OCI-LY3 (cell line): Measurements from ENCODE around the gene KLK8.

ENCODE experiments used
- H2AFZ ChIP-seq: fragments of 200-600, 300-600 bp; shearing (Covaris generic); 2 replicates; pipeline ENCODE4 v1.6.0; 2014; ENCODE audit warnings: antibody characterized with exemption, low read depth, low read length
- H3K27ac ChIP-seq: fragments of 200-600, 300-600 bp; sonication (generic); 2 replicates; pipeline ENCODE4 v1.5.1; 2014; ENCODE audit warnings: mild to moderate bottlenecking, low read length, moderate library complexity, mixed read lengths
- H3K27me3 ChIP-seq: fragments of 200-600, 300-600 bp; sonication (generic); 2 replicates; pipeline ENCODE4 v1.6.1; 2014; ENCODE audit warnings: low read depth, low read length, mixed read lengths
- H3K36me3 ChIP-seq: fragments of 200-600, 300-600 bp; sonication (generic); replicated peaks from 2 replicates; pipeline ENCODE3; 2014; ENCODE audit warnings: low read depth, low read length, mixed read lengths
- H3K4me1 ChIP-seq: fragments of 300-600, 200-600 bp; sonication (generic); 2 replicates; pipeline ENCODE4 v1.6.1; 2014; ENCODE audit warnings: low read length, mixed read lengths
- H3K4me2 ChIP-seq: fragments of 200-600, 300-600 bp; sonication (generic); 2 replicates; pipeline ENCODE4 v1.6.1; 2014; ENCODE audit warnings: low read length, mixed read lengths
- H3K4me3 ChIP-seq: fragments of 300-600, 200-600 bp; sonication (generic); 2 replicates; pipeline ENCODE4 v1.5.1; 2014; ENCODE audit warnings: antibody characterized with exemption, mild to moderate bottlenecking, low read length, moderate library complexity
- H3K79me2 ChIP-seq: fragments of 300-600, 200-600 bp; shearing (Covaris generic); 2 replicates; pipeline ENCODE4 v1.6.1; 2014; ENCODE audit warnings: mild to moderate bottlenecking, low read length, mixed read lengths
- H3K9ac ChIP-seq: fragments of 300-600, 200-600 bp; shearing (Covaris generic); 2 replicates; pipeline ENCODE4 v1.6.0; 2014; ENCODE audit warnings: mild to moderate bottlenecking, low read length, moderate library complexity
- H3K9me3 ChIP-seq: fragments of 200-600, 300-600 bp; shearing (Covaris generic); 2 replicates; pipeline ENCODE4 v1.6.1; 2014; ENCODE audit warnings: low read length, mixed read lengths; ENCODE audit not compliant: insufficient read depth
- H4K20me1 ChIP-seq: fragments of 200-600, 300-600 bp; sonication (generic); 2 replicates; pipeline ENCODE4 v1.6.1; 2016; ENCODE audit warnings: low read length, mixed read lengths; ENCODE audit not compliant: insufficient read depth
- EZH2phosphoT487 ChIP-seq: fragments of 200-600 bp; shearing (Covaris generic); IDR thresholded peaks from 2 replicates; pipeline ENCODE4 v1.6.1; 2018; ENCODE audit warnings: antibody characterized with exemption, mixed run types, low read depth
- TF ChIP-seq, protein P1 (sequence below): fragments of 200-600, 300-600 bp; sonication (generic); IDR thresholded peaks from 2 replicates; pipeline ENCODE4 v1.5.1; 2014; ENCODE audit warnings: antibody characterized with exemption, low read length, low read depth

KLK8 gene

DNA sequence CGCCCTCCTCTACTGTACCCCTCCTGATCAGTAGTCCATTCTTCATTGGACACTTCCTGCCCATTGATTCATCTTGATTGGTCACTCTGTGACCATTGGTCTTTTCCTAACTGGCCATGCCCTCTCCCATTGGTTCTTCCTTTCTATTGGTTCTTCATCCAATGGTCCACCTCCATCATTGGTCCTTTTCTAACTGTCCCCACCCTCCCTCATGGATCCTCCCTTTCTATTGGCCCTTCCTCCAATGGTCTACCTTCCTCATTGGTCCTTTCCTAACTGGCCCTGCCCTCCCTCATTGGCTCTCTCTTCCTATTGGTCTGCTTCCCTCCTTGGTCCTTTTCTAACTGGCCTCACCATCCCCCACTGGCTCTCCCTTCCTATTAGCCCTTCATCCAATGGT, 39.2 kb downstream of the KLK8 start:
- Histone ChIP-seq H3K27ac (no peak overlapping the region), H3K36me3 (no peaks in the 10 kb centered on the region), H3K9me3 (no peaks in the 10 kb centered on the region), H2AFZ (no peak overlapping the region), H3K4me2 (no peak overlapping the region), H3K4me1 (no peaks in the 10 kb centered on the region), H3K4me3 (no peak overlapping the region), H3K9ac (no peak overlapping the region), H4K20me1 (no peaks in the 10 kb centered on the region), H3K27me3 (peaks cover 22% of the 10 kb centered on the region; the same call in 1 of the 2 replicates), H3K79me2 (no peaks in the 10 kb centered on the region)
- TF ChIP-seq, protein P1, sequence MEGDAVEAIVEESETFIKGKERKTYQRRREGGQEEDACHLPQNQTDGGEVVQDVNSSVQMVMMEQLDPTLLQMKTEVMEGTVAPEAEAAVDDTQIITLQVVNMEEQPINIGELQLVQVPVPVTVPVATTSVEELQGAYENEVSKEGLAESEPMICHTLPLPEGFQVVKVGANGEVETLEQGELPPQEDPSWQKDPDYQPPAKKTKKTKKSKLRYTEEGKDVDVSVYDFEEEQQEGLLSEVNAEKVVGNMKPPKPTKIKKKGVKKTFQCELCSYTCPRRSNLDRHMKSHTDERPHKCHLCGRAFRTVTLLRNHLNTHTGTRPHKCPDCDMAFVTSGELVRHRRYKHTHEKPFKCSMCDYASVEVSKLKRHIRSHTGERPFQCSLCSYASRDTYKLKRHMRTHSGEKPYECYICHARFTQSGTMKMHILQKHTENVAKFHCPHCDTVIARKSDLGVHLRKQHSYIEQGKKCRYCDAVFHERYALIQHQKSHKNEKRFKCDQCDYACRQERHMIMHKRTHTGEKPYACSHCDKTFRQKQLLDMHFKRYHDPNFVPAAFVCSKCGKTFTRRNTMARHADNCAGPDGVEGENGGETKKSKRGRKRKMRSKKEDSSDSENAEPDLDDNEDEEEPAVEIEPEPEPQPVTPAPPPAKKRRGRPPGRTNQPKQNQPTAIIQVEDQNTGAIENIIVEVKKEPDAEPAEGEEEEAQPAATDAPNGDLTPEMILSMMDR: no peak
- TF ChIP-seq EZH2phosphoT487: no peak

DNA sequence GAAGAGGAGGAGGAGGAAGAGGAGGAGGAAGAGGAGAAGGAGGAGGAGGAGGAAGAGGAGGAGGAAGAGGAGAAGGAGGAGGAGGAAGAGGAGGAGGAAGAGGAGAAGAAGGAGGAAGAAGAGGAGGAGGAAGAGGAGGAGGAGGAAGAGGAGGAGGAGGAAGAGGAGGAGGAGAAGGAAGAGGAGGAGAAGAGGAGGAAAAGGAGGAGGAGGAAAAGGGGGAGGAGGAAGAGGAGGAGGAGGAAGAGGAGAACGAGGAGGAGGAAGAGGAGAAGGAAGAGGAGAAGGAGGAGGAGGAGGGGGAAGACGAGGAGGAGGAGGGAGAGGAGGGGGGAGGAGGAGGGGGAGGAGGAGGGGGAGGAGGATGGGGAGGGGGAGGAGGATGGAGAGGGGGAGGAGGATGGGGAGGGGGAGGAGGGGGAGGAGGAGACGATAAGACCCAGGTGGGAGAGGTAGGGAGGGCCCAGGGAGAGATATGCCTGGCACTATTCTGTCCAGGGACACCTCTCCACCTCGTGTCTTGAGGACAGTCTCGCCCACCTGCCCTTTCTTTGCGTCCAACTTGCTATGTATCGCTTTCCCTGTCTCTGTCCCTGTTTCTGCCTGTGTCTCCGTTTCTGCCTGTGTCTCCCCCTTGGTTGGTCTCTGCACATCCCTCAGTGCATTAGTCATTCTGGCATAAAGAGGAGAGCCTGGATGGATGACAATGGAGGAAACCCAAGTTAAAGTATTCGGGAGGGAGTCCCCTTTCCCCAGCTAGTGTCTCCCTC, 41.5 kb downstream of the KLK8 start:
- H3K36me3 ChIP-seq: no peaks in the 10 kb centered on the region
- H3K27ac ChIP-seq: no peak overlapping the region
- no peak for TF ChIP-seq EZH2phosphoT487
- TF ChIP-seq, protein P1: no peak
- H3K9ac ChIP-seq: no peak overlapping the region
- no peaks in the 10 kb centered on the region for H3K79me2 ChIP-seq
- no peaks in the 10 kb centered on the region for H3K9me3 ChIP-seq
- no peaks in the 10 kb centered on the region for H4K20me1 ChIP-seq
- H3K27me3 ChIP-seq: peaks cover 23% of the 10 kb centered on the region; the same call in 1 of the 2 replicates
- no peak overlapping the region for H2AFZ ChIP-seq
- H3K4me3 ChIP-seq: no peak overlapping the region
- no peaks in the 10 kb centered on the region for H3K4me1 ChIP-seq
- no peak overlapping the region for H3K4me2 ChIP-seq

DNA sequence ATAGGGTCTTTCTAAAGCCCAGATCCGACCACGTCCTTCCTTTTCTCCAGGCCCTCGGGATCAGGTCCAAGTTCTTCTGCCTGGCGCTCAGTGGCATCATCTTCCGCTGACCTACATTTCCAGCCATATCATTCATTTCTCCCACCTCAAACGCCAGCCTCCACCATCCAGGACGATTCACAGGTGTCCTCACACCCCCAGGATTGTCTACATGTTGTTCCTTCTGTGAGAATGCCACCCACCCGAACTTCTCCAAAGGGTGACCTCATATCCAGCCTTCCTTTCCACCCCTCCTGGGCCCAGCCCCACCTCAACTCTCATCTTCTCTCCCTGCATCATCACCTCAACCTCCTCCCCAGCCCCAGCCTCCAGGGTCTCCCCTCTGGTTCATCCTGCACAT, 43.8 kb downstream of the KLK8 start:
- Histone ChIP-seq H3K4me3 (no peak overlapping the region), H3K36me3 (no peaks in the 10 kb centered on the region), H2AFZ (no peak overlapping the region), H3K79me2 (no peaks in the 10 kb centered on the region), H3K27me3 (peaks cover 12% of the 10 kb centered on the region; the same call in 1 of the 2 replicates), H3K4me2 (no peak overlapping the region), H3K27ac (no peak overlapping the region), H3K9me3 (no peaks in the 10 kb centered on the region), H3K9ac (no peak overlapping the region), H3K4me1 (no peaks in the 10 kb centered on the region), H4K20me1 (no peaks in the 10 kb centered on the region)
- TF ChIP-seq EZH2phosphoT487: no peak
- TF ChIP-seq, protein P1: no peak

DNA sequence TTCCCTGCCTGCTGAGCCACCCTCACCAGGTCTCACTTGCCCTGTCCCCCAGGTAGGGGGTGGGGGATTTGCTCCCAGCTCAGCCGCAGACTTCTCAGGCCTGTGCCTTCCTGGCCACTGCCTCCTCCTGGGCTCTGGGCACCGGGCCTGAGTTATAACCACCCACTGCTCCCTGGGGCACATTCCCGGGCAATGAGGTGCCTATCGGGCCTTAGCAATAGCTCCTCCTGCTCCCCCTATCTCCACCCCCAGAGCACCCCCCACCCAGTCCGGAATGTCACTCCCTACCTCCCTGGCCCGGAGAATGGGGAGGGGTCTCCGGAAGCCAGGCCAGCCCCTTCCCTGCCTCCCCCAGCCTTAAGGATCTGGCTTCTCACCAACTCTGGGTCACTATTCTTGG, 48.5 kb downstream of the KLK8 start, which contains the start of gene KLK5:
Gene KLK5 (minus strand): TSS at position 129 of the 400 bp plus-strand sequence. CDS start 381 bp downstream, outside the sequence.
- Histone ChIP-seq H3K27me3 (0 out of 2 replicates have a peak, but pooled peaks cover 2% of the 10 kb centered on the region), H3K4me2 (no peak within 1 kb of the TSS), H3K79me2 (no peaks in the 10 kb centered on the region), H3K4me3 (no peak within 1 kb of the TSS), H3K36me3 (no peaks in the 10 kb centered on the region), H4K20me1 (no peaks in the 10 kb centered on the region), H3K9ac (no peak within 1 kb of the TSS), H3K4me1 (no peaks in the 10 kb centered on the region), H3K27ac (no peak within 1 kb of the TSS), H2AFZ (no peak within 1 kb of the TSS), H3K9me3 (no peaks in the 10 kb centered on the region)
- no peak for TF ChIP-seq EZH2phosphoT487
- TF ChIP-seq, protein P1: no peak
